Colonic mucosa (tissue), 4 donors: ENCODE data around the gene XXYLT1. TPM values are rescaled to one million over a fixed set of nuclear protein-coding genes. Genes with fewer than 3 reads are reported as not detected.

ENCODE experiments used
- DNase-seq: peaks from one replicate; pipeline ENCODE4 v3.0.0-alpha.2; 2020
- H3K27ac ChIP-seq: fragments of 200-600 bp; one replicate; pipeline ENCODE4 v1.8.0; 2021
- H3K27me3 ChIP-seq: fragments of 200-600 bp; one replicate; pipeline ENCODE4 v1.8.0; 2021
- H3K36me3 ChIP-seq: fragments of 200-600 bp; one replicate; pipeline ENCODE4 v1.8.0; 2021
- H3K4me1 ChIP-seq: fragments of 200-600 bp; one replicate; pipeline ENCODE4 v1.8.0; 2021; ENCODE audit warnings: mild to moderate bottlenecking
- H3K4me3 ChIP-seq: fragments of 200-600 bp; one replicate; pipeline ENCODE4 v1.8.0; 2021
- H3K9ac ChIP-seq, 2 donors: one replicate each; pipeline ENCODE4 v1.7.0; 2013; ENCODE audit warnings: control low read depth in 2 of 2, low read depth in 2 of 2, low read length in 2 of 2
- H3K9me3 ChIP-seq: fragments of 200-600 bp; one replicate; pipeline ENCODE4 v1.8.0; 2021
- intact Hi-C: fragments of 100-400 bp; cut with DNase I; formaldehyde crosslinking; loops from one replicate; pipeline ENCODE4 v1.14.1; 2022
- total RNA-seq, 2 donors: library from RNA; stranded (reverse); fragmentation: NEBNext Ultra II Directional in 1 of 2; extraction: Animal tissue kit (Norgen Biotek cat#: 25700) in 1 of 2; gene quantifications; one replicate each; pipeline ENCODE4 v1.2.1, GENCODE V29; 2021
- TF ChIP-seq, protein P1 (sequence below): fragments of 200-600 bp; IDR thresholded peaks from one replicate; pipeline ENCODE4 v1.8.0; 2022; ENCODE audit warnings: antibody characterized with exemption, mild to moderate bottlenecking
- donor health status: healthy.
- donor health status: DM: no; HTN: no; CAD: no.
- donor health status: DM: no; HTN: no; CAD: no.

Gene XXYLT1
- total RNA-seq, 2 donors from 2014 or later: 8.3 to 10.9 TPM

GRCh38 chr3:195240939-195241338 is 30.0 kb downstream of the XXYLT1 start:
- Histone ChIP-seq H3K4me3 (no peak overlapping the region), H3K27me3 (no peaks in the 10 kb centered on the region), H3K9ac (no peak overlapping the region), H3K27ac (no peak overlapping the region), H3K4me1 (no peaks in the 10 kb centered on the region), H3K36me3 (no peaks in the 10 kb centered on the region), H3K9me3 (no peaks in the 10 kb centered on the region)
- peak; percentile 51 for DNase-seq
- TF ChIP-seq, protein P1, sequence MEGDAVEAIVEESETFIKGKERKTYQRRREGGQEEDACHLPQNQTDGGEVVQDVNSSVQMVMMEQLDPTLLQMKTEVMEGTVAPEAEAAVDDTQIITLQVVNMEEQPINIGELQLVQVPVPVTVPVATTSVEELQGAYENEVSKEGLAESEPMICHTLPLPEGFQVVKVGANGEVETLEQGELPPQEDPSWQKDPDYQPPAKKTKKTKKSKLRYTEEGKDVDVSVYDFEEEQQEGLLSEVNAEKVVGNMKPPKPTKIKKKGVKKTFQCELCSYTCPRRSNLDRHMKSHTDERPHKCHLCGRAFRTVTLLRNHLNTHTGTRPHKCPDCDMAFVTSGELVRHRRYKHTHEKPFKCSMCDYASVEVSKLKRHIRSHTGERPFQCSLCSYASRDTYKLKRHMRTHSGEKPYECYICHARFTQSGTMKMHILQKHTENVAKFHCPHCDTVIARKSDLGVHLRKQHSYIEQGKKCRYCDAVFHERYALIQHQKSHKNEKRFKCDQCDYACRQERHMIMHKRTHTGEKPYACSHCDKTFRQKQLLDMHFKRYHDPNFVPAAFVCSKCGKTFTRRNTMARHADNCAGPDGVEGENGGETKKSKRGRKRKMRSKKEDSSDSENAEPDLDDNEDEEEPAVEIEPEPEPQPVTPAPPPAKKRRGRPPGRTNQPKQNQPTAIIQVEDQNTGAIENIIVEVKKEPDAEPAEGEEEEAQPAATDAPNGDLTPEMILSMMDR: no peak
- intact Hi-C loops: no loop called here

DNA sequence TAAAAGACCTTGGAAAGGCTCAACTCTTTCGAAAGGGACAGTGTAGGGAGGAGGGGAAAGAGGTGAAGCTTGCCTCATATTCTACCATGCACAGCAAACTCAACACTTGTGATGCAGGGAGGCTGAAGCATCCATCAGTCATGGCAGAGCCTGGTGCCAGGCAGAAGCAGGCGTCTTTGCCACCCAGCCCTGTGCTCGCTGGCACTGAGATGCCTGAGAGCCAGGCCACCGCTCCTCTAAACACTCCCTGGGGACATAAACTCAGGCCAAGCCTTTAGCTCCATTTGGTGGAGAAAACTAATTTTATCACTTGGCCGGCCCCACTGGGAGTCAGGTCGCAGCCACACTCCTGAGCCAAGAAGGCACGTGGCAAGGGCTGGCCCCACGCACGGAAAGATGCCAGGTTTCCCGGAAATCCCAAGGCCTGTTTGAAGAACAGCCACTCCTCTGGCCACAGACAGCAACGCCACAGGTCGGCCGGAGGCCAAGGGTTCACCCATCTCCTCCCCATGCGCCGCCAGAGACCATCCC is 30.7 kb downstream of the XXYLT1 start:
- no peak overlapping the region for H3K27ac ChIP-seq
- TF ChIP-seq, protein P1: no peak
- intact Hi-C loops: no loop called here

GRCh38 chr3:195239121-195239520 is 31.8 kb downstream of the XXYLT1 start:
- H3K36me3 ChIP-seq: no peaks in the 10 kb centered on the region
- H3K4me1 ChIP-seq: no peaks in the 10 kb centered on the region
- no peak overlapping the region for H3K4me3 ChIP-seq
- TF ChIP-seq, protein P1: no peak
- peak; percentile 16 for DNase-seq
- no peaks in the 10 kb centered on the region for H3K27me3 ChIP-seq
- no peaks in the 10 kb centered on the region for H3K9me3 ChIP-seq
- no peak overlapping the region for H3K27ac ChIP-seq
- H3K9ac ChIP-seq: no peak overlapping the region
- intact Hi-C loops: no loop called here

More for the DNA sequence above, 30.7 kb downstream of the XXYLT1 start:
- Histone ChIP-seq H3K4me3 (no peak overlapping the region), H3K4me1 (no peaks in the 10 kb centered on the region), H3K27me3 (no peaks in the 10 kb centered on the region), H3K9me3 (no peaks in the 10 kb centered on the region), H3K36me3 (no peaks in the 10 kb centered on the region), H3K9ac (no peak overlapping the region)
- peak; percentile 18 for DNase-seq

DNA sequence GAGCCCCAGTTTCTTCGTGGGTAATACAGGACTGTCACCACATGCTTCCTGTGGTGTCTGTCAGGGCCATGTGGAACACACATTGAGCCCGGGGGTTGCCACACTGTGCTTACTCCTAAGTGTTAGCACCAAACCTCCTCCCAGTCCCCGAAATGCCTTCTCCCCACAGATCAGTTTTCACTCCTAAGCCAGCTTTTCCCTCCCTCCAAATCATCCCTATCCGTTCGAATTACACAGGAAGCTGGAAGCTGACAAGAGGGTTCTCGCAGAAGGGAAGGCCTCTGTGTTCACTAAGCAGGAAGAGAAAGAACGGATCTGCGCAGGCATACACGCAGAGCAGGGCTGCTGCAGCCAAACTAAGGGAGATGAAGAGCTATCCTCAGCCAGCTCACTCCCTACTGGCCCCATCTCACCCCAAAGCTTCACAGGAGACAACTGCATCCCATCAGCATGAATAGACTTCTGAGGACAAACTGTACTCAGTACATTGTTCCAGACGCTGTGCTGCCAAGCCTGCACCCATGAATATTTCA is 32.3 kb downstream of the XXYLT1 start:
- Histone ChIP-seq H3K9me3 (no peaks in the 10 kb centered on the region), H3K27me3 (no peaks in the 10 kb centered on the region), H3K9ac (no peak overlapping the region), H3K4me3 (no peak overlapping the region), H3K27ac (no peak overlapping the region), H3K36me3 (no peaks in the 10 kb centered on the region), H3K4me1 (no peaks in the 10 kb centered on the region)
- intact Hi-C loops: no loop called here
- TF ChIP-seq, protein P1: no peak
- peak; percentile 22 for DNase-seq

DNA sequence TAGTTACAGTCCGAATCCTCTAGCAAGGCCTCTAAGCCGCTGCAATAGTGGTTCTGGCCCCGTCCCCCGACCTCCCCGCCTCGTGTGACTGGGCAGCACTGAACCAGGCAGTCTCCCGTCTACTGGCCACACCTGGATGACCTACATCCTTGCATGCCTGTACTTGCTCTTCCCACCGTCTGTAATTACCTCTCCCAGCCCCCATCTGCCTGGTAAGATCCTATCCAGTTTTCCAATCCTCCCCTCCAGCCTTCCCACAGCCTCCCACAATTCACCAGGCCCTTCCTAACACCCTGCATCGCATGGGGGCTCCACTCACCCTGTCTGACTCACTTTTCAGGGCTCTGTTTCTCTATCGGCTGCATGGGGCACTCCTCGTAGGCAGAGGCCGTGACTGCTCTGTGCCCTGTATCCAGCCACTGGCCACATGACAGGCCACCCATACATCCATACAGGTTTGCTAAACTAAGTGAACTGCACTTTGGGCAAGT is 32.8 kb downstream of the XXYLT1 start:
- TF ChIP-seq, protein P1: no peak
- H3K4me3 ChIP-seq: no peak overlapping the region
- no peaks in the 10 kb centered on the region for H3K9me3 ChIP-seq
- no peaks in the 10 kb centered on the region for H3K36me3 ChIP-seq
- intact Hi-C loops: no loop called here
- no peaks in the 10 kb centered on the region for H3K4me1 ChIP-seq
- DNase-seq: peak; percentile 15
- no peak overlapping the region for H3K9ac ChIP-seq
- H3K27ac ChIP-seq: no peak overlapping the region
- H3K27me3 ChIP-seq: no peaks in the 10 kb centered on the region
